ENCODE data around the gene ANO3. TPM values are rescaled to one million over a fixed set of nuclear protein-coding genes. Genes with fewer than 3 reads are reported as not detected.

ANO3 gene
- total and polyA plus RNA-seq, 2 experiments from 2014 or later: 0.10 to 0.32 TPM

GRCh38 chr11:26704249-26704648 is 372.3 kb downstream of the ANO3 start:
- in situ Hi-C loops (cut with MboI): no loop called here
- DNase-seq: peak; percentile 7

GRCh38 chr11:26706181-26706580 is 374.3 kb downstream of the ANO3 start:
- Histone ChIP-seq H3K9me3 (ENCODE audit: low read depth) (no peaks in the 10 kb centered on the region), H3K27me3 (replicated peaks; ENCODE audit: insufficient read depth) (no peaks in the 10 kb centered on the region), H3K9ac (no peak overlapping the region), H3K4me1 (ENCODE audit: insufficient read depth) (peaks cover 16% of the 10 kb centered on the region; the same call in 1 of the 2 replicates), H2AFZ (no peak overlapping the region), H3K9me2 (ENCODE audit: insufficient read depth) (no peaks in the 10 kb centered on the region), H3K4me2 (ENCODE audit: unreplicated experiment) (no peak overlapping the region), H3K4me3 (no peak overlapping the region), H3K36me3 (ENCODE audit: low read depth) (no peaks in the 10 kb centered on the region), H3F3A (ENCODE audit: insufficient read depth) (no peaks in the 10 kb centered on the region; the same call in 1 of the 2 replicates), H3K27ac (no peak overlapping the region), H3K79me2 (ENCODE audit: insufficient read depth) (no peaks in the 10 kb centered on the region), H4K20me1 (ENCODE audit: insufficient read depth) (no peaks in the 10 kb centered on the region)
- in situ Hi-C loops (cut with MboI): no loop called here
- DNase-seq: no peak
- no peak for TF ChIP-seq EZH2phosphoT487 (IDR thresholded peaks at IDR 0.05; ENCODE audit: insufficient read depth, low read depth)
- TF ChIP-seq EZH2 (IDR thresholded peaks at IDR 0.05; ENCODE audit: insufficient read depth, poor library complexity, severe bottlenecking): no peak
- 77 to 87% methylated on average over 1 of the region's 1 CpG for WGBS, 2 experiments (ENCODE audit: low coverage in 1 of 2, low lambda C conversion rate in 2 of 2, missing lambda C conversion rate in 2 of 2)

More at GRCh38 chr11:26704249-26704648, 372.3 kb downstream of the ANO3 start:
- no peaks in the 10 kb centered on the region for H3K79me2 ChIP-seq (ENCODE audit: insufficient read depth)
- H3K4me2 ChIP-seq (ENCODE audit: unreplicated experiment): no peak overlapping the region
- no peak overlapping the region for H3K27ac ChIP-seq
- peaks cover 14% of the 10 kb centered on the region; the same call in 1 of the 2 replicates for H3K4me1 ChIP-seq (ENCODE audit: insufficient read depth)
- H4K20me1 ChIP-seq (ENCODE audit: insufficient read depth): no peaks in the 10 kb centered on the region
- no peak for TF ChIP-seq EZH2phosphoT487 (IDR thresholded peaks at IDR 0.05; ENCODE audit: insufficient read depth, low read depth)
- TF ChIP-seq EZH2 (IDR thresholded peaks at IDR 0.05; ENCODE audit: insufficient read depth, poor library complexity, severe bottlenecking): no peak
- H3K4me3 ChIP-seq: no peak overlapping the region
- H2AFZ ChIP-seq: no peak overlapping the region
- 86% methylated on average over 1 of the region's 1 CpG for WGBS, 2 experiments (ENCODE audit: low coverage in 1 of 2, low lambda C conversion rate in 2 of 2, missing lambda C conversion rate in 2 of 2)
- no peaks in the 10 kb centered on the region for H3K9me2 ChIP-seq (ENCODE audit: insufficient read depth)
- no peaks in the 10 kb centered on the region for H3K36me3 ChIP-seq (ENCODE audit: low read depth)
- no peaks in the 10 kb centered on the region for H3K27me3 ChIP-seq (replicated peaks; ENCODE audit: insufficient read depth)
- no peaks in the 10 kb centered on the region; the same call in 1 of the 2 replicates for H3F3A ChIP-seq (ENCODE audit: insufficient read depth)
- H3K9ac ChIP-seq: no peak overlapping the region
- no peaks in the 10 kb centered on the region for H3K9me3 ChIP-seq (ENCODE audit: low read depth)

- H3K4me3 ChIP-seq: no peak overlapping the region
- H3K27ac ChIP-seq: no peak overlapping the region
- no peaks in the 10 kb centered on the region; the same call in 1 of the 2 replicates for H3F3A ChIP-seq (ENCODE audit: insufficient read depth)
- H3K9me2 ChIP-seq (ENCODE audit: insufficient read depth): no peaks in the 10 kb centered on the region
- DNase-seq: no peak
- H3K36me3 ChIP-seq (ENCODE audit: low read depth): no peaks in the 10 kb centered on the region
- no peaks in the 10 kb centered on the region for H4K20me1 ChIP-seq (ENCODE audit: insufficient read depth)
- H3K27me3 ChIP-seq (replicated peaks; ENCODE audit: insufficient read depth): no peaks in the 10 kb centered on the region
- H2AFZ ChIP-seq: no peak overlapping the region
- H3K9ac ChIP-seq: no peak overlapping the region
- no peaks in the 10 kb centered on the region for H3K79me2 ChIP-seq (ENCODE audit: insufficient read depth)
- no peak for TF ChIP-seq EZH2 (IDR thresholded peaks at IDR 0.05; ENCODE audit: insufficient read depth, poor library complexity, severe bottlenecking)
- TF ChIP-seq EZH2phosphoT487 (IDR thresholded peaks at IDR 0.05; ENCODE audit: insufficient read depth, low read depth): no peak
- H3K4me2 ChIP-seq (ENCODE audit: unreplicated experiment): no peak overlapping the region
- 19 to 28% methylated on average over 2 of the region's 2 CpGs for WGBS, 2 experiments (ENCODE audit: low coverage in 1 of 2, low lambda C conversion rate in 2 of 2, missing lambda C conversion rate in 2 of 2)
- in situ Hi-C loops (cut with MboI): no loop called here
- H3K4me1 ChIP-seq (ENCODE audit: insufficient read depth): peaks cover 16% of the 10 kb centered on the region; the same call in 1 of the 2 replicates
- H3K9me3 ChIP-seq (ENCODE audit: low read depth): no peaks in the 10 kb centered on the region
Measured at GRCh38 chr11:26708736-26709456, 377.0 kb downstream of the ANO3 start.

- no peak overlapping the region for H3K4me2 ChIP-seq (ENCODE audit: unreplicated experiment)
- no peak overlapping the region for H2AFZ ChIP-seq
- no peaks in the 10 kb centered on the region for H3K9me3 ChIP-seq (ENCODE audit: low read depth)
- H3F3A ChIP-seq (ENCODE audit: insufficient read depth): no peaks in the 10 kb centered on the region; the same call in 1 of the 2 replicates
- no peak for TF ChIP-seq EZH2phosphoT487 (IDR thresholded peaks at IDR 0.05; ENCODE audit: insufficient read depth, low read depth)
- no peak for TF ChIP-seq EZH2 (IDR thresholded peaks at IDR 0.05; ENCODE audit: insufficient read depth, poor library complexity, severe bottlenecking)
- in situ Hi-C loops (cut with MboI): no loop called here
- H3K4me1 ChIP-seq (ENCODE audit: insufficient read depth): peaks cover 12% of the 10 kb centered on the region; the same call in 1 of the 2 replicates
- no peaks in the 10 kb centered on the region for H3K27me3 ChIP-seq (replicated peaks; ENCODE audit: insufficient read depth)
- no peak overlapping the region for H3K4me3 ChIP-seq
- H3K9ac ChIP-seq: no peak overlapping the region
- H3K79me2 ChIP-seq (ENCODE audit: insufficient read depth): no peaks in the 10 kb centered on the region
- no peaks in the 10 kb centered on the region for H3K9me2 ChIP-seq (ENCODE audit: insufficient read depth)
- no peak overlapping the region for H3K27ac ChIP-seq
- no peaks in the 10 kb centered on the region for H4K20me1 ChIP-seq (ENCODE audit: insufficient read depth)
- 85 to 91% methylated on average over 2 of the region's 2 CpGs for WGBS, 2 experiments (ENCODE audit: low coverage in 1 of 2, low lambda C conversion rate in 2 of 2, missing lambda C conversion rate in 2 of 2)
- DNase-seq: no peak
- H3K36me3 ChIP-seq (ENCODE audit: low read depth): no peaks in the 10 kb centered on the region
Measured at GRCh38 chr11:26710489-26710888, 378.6 kb downstream of the ANO3 start.

All from GM23248 (cell line).